GM12864 (cell line): ENCODE measurements around the gene COA8.

ENCODE experiments used
- DNase-seq: peaks from one replicate; pipeline ENCODE4 v3.0.0-alpha.2; 2011; ENCODE audit warnings: low read depth
- H3K4me3 ChIP-seq: 2 replicates; pipeline ENCODE4 v1.5.1; 2011; ENCODE audit warnings: mild to moderate bottlenecking, low read depth, low read length, control low read depth
- TF ChIP-seq, protein P1 (sequence below): IDR thresholded peaks from 2 replicates; pipeline ENCODE4 v1.5.1; 2011; ENCODE audit warnings: low read depth, mild to moderate bottlenecking, moderate library complexity, low read length, control low read depth, inconsistent platforms; ENCODE audit errors: missing control alignments

Gene COA8

DNA sequence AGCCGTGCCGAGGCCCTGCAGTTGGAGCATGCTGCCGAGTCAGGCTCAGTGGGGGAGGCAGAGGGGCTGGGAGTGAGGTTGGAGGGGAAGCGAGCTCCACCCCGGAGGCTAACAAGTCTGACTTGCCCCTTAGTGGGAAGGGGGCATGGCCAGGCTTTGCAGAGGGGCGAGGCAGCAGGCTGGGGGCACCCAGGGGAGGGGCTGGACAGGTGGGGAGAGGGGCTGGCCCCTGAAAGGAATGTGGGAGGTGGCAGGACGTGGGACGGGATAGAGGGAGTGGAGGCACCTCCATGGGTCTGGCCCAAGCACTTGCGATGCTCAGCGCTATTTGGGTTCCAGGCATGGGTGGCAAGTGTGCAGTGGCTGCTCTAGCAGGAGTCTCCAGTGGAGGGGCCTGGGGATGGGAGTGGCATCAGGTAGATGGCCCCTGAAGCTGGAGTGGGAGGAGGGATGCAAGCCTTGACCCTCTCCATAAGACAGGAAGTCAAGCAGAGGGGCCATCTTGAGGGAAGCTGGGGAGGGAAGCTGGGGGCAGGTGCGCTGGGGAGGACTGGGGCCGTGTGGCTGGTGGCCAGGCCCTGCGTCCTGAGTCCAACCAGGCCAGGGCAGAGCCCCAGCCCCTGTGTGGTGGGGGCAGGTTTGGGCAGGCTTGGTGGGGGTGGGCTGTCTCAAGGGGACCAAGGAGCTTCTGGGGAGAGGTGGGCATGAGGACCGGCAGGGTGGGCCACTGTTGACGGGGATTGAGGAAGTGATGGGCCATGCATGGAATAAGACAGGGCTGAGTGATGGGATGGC, 31.1 kb upstream of the COA8 start:
- TF ChIP-seq, protein P1, sequence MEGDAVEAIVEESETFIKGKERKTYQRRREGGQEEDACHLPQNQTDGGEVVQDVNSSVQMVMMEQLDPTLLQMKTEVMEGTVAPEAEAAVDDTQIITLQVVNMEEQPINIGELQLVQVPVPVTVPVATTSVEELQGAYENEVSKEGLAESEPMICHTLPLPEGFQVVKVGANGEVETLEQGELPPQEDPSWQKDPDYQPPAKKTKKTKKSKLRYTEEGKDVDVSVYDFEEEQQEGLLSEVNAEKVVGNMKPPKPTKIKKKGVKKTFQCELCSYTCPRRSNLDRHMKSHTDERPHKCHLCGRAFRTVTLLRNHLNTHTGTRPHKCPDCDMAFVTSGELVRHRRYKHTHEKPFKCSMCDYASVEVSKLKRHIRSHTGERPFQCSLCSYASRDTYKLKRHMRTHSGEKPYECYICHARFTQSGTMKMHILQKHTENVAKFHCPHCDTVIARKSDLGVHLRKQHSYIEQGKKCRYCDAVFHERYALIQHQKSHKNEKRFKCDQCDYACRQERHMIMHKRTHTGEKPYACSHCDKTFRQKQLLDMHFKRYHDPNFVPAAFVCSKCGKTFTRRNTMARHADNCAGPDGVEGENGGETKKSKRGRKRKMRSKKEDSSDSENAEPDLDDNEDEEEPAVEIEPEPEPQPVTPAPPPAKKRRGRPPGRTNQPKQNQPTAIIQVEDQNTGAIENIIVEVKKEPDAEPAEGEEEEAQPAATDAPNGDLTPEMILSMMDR, result no peak

DNA sequence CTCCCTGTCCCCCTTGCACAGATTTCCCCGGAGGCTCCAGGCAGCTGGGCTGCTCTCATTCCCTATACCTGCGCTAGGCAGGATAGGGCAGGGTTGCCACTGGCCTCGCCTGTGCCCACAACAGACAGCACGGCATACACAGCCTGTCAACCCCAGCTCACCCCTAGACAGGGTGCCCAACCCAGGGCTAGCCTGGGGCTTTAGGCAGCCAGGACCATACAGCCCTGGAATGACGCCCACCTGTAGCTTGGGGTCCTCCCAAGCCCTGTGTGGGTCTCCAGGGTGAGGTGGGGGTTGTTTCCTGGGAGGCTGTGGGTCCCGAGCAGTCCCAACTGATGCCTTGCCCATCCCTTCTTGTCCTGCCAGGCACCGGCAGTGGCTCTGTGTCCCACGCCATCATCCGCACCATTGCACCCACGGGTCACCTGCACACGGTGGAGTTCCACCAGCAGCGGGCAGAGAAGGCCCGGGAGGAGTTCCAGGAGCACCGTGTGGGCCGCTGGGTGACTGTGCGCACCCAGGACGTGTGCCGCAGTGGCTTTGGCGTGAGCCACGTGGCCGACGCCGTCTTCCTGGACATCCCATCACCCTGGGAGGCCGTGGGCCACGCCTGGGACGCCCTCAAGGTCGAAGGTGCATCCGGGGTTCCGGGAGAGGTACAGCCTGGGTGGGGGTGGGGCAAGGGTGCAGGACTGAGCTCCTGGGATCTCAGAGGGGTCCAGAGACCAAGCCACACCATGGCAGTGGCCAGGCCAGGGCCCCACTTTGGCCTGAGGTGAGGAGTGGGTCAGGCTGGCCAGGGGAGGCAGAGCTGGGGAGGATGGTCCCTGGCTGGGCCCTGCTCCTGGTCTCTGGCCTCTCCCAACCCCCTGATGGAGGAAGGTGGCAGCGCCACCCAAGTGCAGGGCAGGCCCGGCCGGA, 30.3 kb upstream of the COA8 start:
- H3K4me3 ChIP-seq, result no peak overlapping the region
- TF ChIP-seq, protein P1, result no peak
- no peak for DNase-seq

More for the DNA sequence above, 31.1 kb upstream of the COA8 start:
- H3K4me3 ChIP-seq, result no peak overlapping the region
- DNase-seq, result no peak

DNA sequence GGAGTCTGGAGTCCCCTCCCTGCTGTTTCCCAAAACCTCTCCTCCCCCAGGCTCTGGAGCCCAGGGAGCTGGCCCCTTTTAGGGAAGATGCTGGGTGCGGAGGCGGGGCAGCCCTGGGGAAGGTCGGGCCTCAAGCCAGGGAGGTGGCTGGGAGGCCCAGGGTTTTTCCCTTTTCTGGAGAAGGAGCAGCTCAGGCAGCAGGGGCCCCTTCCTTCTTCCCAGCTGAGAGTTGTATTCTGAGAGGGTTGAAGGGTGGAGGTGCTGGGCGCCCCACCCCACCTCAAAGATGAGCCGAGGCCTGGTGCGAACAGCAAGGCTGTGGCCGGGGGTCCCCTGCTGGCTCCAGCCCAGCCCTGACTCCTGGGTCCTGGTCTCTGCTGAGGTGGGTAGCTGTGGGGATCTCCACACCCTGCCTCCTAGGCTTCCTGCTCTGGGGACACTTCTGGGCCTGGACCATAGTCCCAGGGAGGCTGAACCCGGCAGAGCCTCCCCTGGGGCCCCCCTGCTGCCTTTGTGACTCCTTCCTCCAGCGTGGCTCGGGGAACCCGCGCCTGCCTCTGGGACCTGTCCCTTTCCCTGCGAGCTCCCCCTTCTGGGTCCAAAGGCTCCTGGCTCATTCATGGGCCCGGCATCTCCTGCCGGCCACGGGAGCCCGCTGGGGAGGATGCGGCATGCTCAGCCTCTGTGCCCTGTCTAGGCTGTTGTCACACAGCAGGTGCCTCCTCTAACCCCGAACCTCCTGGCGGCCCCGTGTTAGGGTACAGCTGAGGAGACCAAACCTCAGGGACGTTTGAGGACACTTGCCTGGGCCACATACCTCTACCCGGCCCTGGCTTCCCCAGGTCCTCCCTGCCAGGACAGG, 29.4 kb upstream of the COA8 start:
- TF ChIP-seq, protein P1, result no peak
- DNase-seq, result no peak

DNA sequence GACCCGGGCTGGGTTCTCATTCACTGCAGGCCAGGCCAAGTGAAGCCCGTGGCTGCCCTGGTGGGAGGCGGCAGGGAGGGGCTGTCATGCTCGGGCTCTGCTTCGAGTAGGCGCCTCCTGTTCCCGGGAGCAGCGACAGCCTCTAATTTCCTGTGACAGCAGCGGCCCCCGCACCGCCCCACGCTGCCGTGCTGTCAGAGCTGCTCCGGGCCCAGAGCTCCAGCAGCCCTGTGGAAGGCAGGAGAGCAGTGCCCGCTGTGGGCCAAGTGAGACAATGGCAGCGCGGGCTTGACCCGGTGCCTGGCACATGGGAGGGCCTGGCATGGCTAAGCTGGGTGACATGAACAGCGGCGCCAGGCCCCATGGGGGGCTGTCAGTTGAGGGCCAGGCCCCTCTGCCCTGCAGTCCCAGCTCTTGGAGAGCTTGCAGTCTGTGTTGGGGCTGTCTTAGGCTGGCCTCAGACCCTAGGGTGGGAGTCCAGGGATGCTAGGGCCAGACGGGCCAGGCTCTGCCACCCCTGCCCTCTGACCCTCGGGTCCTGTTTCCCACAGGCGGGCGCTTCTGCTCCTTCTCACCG, 28.7 kb upstream of the COA8 start:
- no peak for DNase-seq
- TF ChIP-seq, protein P1, result no peak

More for the DNA sequence above, 29.4 kb upstream of the COA8 start:
- H3K4me3 ChIP-seq, result no peak overlapping the region

DNA sequence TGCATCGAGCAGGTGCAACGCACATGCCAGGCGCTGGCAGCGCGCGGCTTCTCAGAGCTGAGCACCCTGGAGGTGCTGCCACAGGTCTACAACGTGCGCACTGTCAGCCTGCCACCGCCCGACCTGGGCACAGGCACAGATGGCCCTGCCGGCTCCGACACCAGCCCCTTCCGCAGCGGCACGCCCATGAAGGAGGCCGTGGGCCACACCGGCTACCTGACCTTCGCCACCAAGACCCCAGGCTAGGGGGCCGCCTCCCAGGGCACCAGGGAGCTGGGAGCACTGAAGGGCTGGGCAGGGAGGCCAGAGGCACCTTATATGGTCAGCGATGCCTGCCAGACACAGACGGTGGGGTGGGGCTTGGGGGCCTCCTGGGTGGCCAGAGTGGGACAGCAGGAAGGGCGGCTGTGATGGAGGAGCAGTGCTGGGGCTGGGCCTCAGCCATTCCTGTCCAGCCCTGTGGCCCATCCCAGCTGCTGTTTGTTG, 28.1 kb upstream of the COA8 start:
- H3K4me3 ChIP-seq, result no peak overlapping the region
- TF ChIP-seq, protein P1, result no peak
- no peak for DNase-seq

More for the DNA sequence above, 28.7 kb upstream of the COA8 start:
- no peak overlapping the region for H3K4me3 ChIP-seq
